GM12878 (cell line): ENCODE data around the gene PMS1. TPM values are rescaled to one million over a fixed set of nuclear protein-coding genes. Genes with fewer than 3 reads are reported as not detected.

Experiments
- ATAC-seq: fragments of 200-7000 bp; cut with Tn5 transposase; 3 replicates; pipeline ENCODE4 v1.9.1; 2020; ENCODE audit warnings: mild to moderate bottlenecking, moderate library complexity
- BruUV-seq: library from RNA; stranded (reverse); fragments of 400-500 nt; replicated peaks from 2 replicates; lab custom pipeline; 2021; lab: Mats Ljungman, UMichigan
- CTCF ChIA-PET: fragments of 300-600 bp; sonication (Branson Sonifier 250); formaldehyde crosslinking; extraction: SDS; loops from one replicate; lab custom pipeline; 2021; ENCODE audit warnings: inconsistent platforms; lab: Yijun Ruan, JAX
- POLR2A ChIA-PET: fragments of 350-600 bp; formaldehyde crosslinking; extraction: SDS; loops from one replicate; lab custom pipeline; 2021; ENCODE audit warnings: inconsistent platforms; lab: Charles Lee
- RAD21 ChIA-PET: fragments of 300-600 bp; sonication (Branson Sonifier 250); formaldehyde crosslinking; loops from one replicate; lab custom pipeline; 2023; ENCODE audit warnings: antibody characterized with exemption; ENCODE audit not compliant: unreplicated experiment; lab: Charles Lee
- SMC1A ChIA-PET: fragments of 300-600 bp; sonication (Branson Sonifier 250); formaldehyde crosslinking; loops from one replicate; lab custom pipeline; 2023; ENCODE audit not compliant: unreplicated experiment, uncharacterized antibody; lab: Charles Lee
- DNase-seq: peaks from one replicate; pipeline ENCODE4 v3.0.0-alpha.2; 2011; ENCODE audit warnings: low read depth, low spot score
- FAIRE-seq: peaks from 3 replicates; lab custom pipeline; 2011; peaks lifted over from hg19 to GRCh38; lab: Jason Lieb, UNC
- H2AFZ ChIP-seq: 2 replicates; pipeline ENCODE4 v1.6.0; 2011; ENCODE audit warnings: low read depth, low read length, control low read depth; ENCODE audit not compliant: control insufficient read depth
- H3K27ac ChIP-seq: 2 replicates; pipeline ENCODE4 v1.5.1; 2011; ENCODE audit warnings: control low read depth; ENCODE audit not compliant: control insufficient read depth, insufficient read depth
- H3K27me3 ChIP-seq, 2 experiments: replicated peaks in 1 of 2; 2 replicates each; pipeline versions ENCODE4 v1.6.0 to v1.6.1; 2011; ENCODE audit warnings: low read length in 1 of 2; ENCODE audit not compliant: control insufficient read depth in 2 of 2, insufficient read depth in 2 of 2
- H3K36me3 ChIP-seq, 2 experiments: 2 replicates each; pipeline ENCODE4 v1.5.1; 2011; ENCODE audit warnings: low read length in 1 of 2; ENCODE audit not compliant: control insufficient read depth in 2 of 2, insufficient read depth in 2 of 2
- H3K4me1 ChIP-seq: 2 replicates; pipeline ENCODE4 v1.6.1; 2011; ENCODE audit warnings: mild to moderate bottlenecking, low read length, moderate library complexity, mixed read lengths; ENCODE audit not compliant: control insufficient read depth, insufficient read depth
- H3K4me2 ChIP-seq: 2 replicates; pipeline ENCODE4 v1.6.0; 2011; ENCODE audit warnings: control low read depth; ENCODE audit not compliant: control insufficient read depth, insufficient read depth
- H3K4me3 ChIP-seq: fragments of 200-600 bp; sonication (generic); 2 replicates; pipeline ENCODE4 v1.5.1; 2016
- H3K79me2 ChIP-seq: 2 replicates; pipeline ENCODE4 v1.6.0; 2011; ENCODE audit warnings: low read length; ENCODE audit not compliant: control insufficient read depth, insufficient read depth
- H3K9ac ChIP-seq: 2 replicates; pipeline ENCODE4 v1.8.0; 2011; ENCODE audit warnings: low read length, control low read depth, mixed read lengths; ENCODE audit not compliant: control insufficient read depth, insufficient read depth
- H3K9me3 ChIP-seq: replicated peaks from 3 replicates; pipeline ENCODE4 v1.5.1; 2011; ENCODE audit warnings: mild to moderate bottlenecking, low read length; ENCODE audit not compliant: control insufficient read depth, insufficient read depth
- H4K20me1 ChIP-seq: 2 replicates; pipeline ENCODE4 v1.6.0; 2011; ENCODE audit not compliant: control insufficient read depth, insufficient read depth
- BACH1 ChIP-seq: fragments of 450-650 bp; IDR thresholded peaks from 2 replicates; pipeline ENCODE4 v1.6.1; 2017; ENCODE audit warnings: mild to moderate bottlenecking, borderline replicate concordance
- CHD1 ChIP-seq: IDR thresholded peaks from 2 replicates; pipeline ENCODE4 v1.6.1; 2012; ENCODE audit warnings: low read depth, low read length, improper control_type of control experiment
- KDM1A ChIP-seq: fragments of 200-600 bp; sonication (generic); IDR thresholded peaks from 2 replicates; pipeline ENCODE4 v1.6.1; 2016; ENCODE audit warnings: borderline replicate concordance
- RAD21 ChIP-seq: IDR thresholded peaks from 2 replicates; pipeline ENCODE4 v1.6.1; 2011; ENCODE audit warnings: mild to moderate bottlenecking, low read depth, low read length, moderate library complexity; ENCODE audit not compliant: insufficient read depth
- WGBS: methylation state at CpG from one replicate; pipeline ENCODE4 v1.1.6; 2016; ENCODE audit warnings: low lambda C conversion rate; ENCODE audit not compliant: insufficient replicate concordance, insufficient coverage; ENCODE audit errors: missing lambda C conversion rate; 5-methylcytosine and 5-hydroxymethylcytosine counted together
- in situ Hi-C: fragments of 300-500 bp; cut with MboI; formaldehyde crosslinking; loops from 9 replicates; pipeline ENCODE4 v1.14.3; 2018; ENCODE audit warnings: mixed read lengths
- intact Hi-C: fragments of 100-400 bp; cut with micrococcal nuclease; formaldehyde crosslinking; loops from one replicate; pipeline ENCODE4 v1.14.2; 2022; ENCODE audit not compliant: unreplicated experiment
- polyA plus RNA-seq, 11 experiments: library from polyadenylated mRNA; depleted of rRNA in 4 of 11; unstranded in 6 of 11; stranded (reverse) in 5 of 11; fragments of >200 nt; fragmentation: Nextera tagmentation in 4 of 11; fragmentation: Illumina TruSeq in 1 of 11; extraction: Ambion mirVana in 4 of 11; extraction: Trizol in 1 of 11; gene quantifications; 1 replicate in 1 of 11; 2 replicates in 10 of 11; pipeline versions ENCODE4 v1.2.1 to v1.2.3, GENCODE V29; 2011 to 2016; ENCODE audit warnings: inconsistent platforms in 2 of 11, missing spikeins in 2 of 11, low read depth in 1 of 11
- total RNA-seq, 4 experiments: library from RNA; depleted of rRNA in 3 of 4; stranded (reverse); fragments of >200 nt in 3 of 4; fragmentation: Illumina TruSeq in 1 of 4; extraction: Trizol in 1 of 4; gene quantifications; 2 replicates each; pipeline versions ENCODE4 v1.2.1 to v1.2.3, GENCODE V29; 2013 to 2021

Gene PMS1
- total and polyA plus RNA-seq, 10 of the 15 experiments (the other 5 are each of a cell fraction or from before 2014, with no cell fraction given) = 18.7 to 50.6 (median 29.5) TPM

DNA sequence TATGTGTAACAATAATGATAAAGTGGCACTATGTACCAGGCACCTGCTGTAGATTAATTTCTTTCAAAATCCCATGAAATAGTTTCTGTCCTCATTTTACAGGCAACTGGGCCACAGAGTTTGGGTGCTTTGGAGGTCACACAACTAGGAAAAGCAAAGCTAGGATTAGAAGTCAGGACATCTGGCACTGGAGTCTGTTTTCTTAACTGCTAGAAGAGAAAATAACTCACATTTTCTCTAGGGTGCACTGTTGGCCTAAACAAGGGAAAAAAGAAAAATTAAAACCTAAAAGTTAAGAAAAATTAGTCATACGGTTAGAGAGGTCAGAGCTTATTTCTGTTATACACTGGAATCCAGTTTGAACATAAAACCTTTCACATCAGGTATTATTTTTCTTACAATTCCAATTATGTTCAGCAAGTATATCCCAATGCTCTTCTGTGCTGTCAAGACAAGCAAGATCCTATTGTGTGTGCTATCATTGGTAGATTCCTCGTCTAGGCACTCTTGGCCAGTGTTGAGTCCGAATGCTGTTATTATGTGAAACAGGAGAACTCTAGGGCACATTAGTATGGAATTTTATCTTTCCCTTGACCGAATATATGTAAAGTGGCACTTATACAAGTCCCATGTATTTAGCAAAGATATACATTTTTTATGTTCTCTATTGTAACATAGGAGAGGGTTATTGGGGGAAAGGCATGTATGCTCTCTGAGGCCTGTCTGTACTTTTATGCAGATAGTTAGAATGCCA, 20.2 kb upstream of the PMS1 start:
- POLR2A ChIA-PET = interaction anchor here (0.7 to 4.0 kb wide), 6 partner anchors 20 to 934 kb away, joined by 3 to 23 read pairs (median 4); partner anchors contain the start of genes ORMDL1 and PMS1
- H3K4me1 ChIP-seq = peaks cover 5% of the 10 kb centered on the region; the same call in 1 of the 2 replicates
- RAD21 ChIA-PET = interaction anchor here (0.8 to 1.8 kb wide), 6 partner anchors 14 to 513 kb away, joined by 3 to 10 read pairs (median 4); partner anchors contain the start of genes ANKAR and ORMDL1
- CTCF ChIA-PET = interaction anchor here (0.6 to 6.5 kb wide), 13 partner anchors 12 to 606 kb away, joined by 3 to 84 read pairs (median 7); partner anchors contain the start of genes ANKAR, ASNSD1, ORMDL1 and PMS1
- no peak for TF ChIP-seq KDM1A
- TF ChIP-seq BACH1 = no peak
- 0 out of 2 replicates have a peak, but pooled peaks have one; percentile 21 for TF ChIP-seq RAD21
- no peak for TF ChIP-seq CHD1
- SMC1A ChIA-PET = interaction anchor here (0.6 to 1.7 kb wide), 10 partner anchors 9 to 1111 kb away, joined by 3 to 7 read pairs (median 3); partner anchors contain the start of gene ASNSD1
- no peaks in the 10 kb centered on the region for H3K27me3 ChIP-seq
- H3K4me2 ChIP-seq = peak overlapping the region; percentile 95
- H3K4me3 ChIP-seq = peak overlapping the region; percentile 97; the same call in 1 of the 2 replicates
- in situ Hi-C loops (no loop called here), intact Hi-C loops (loop anchor here (1.0 to 10.0 kb wide), 3 partner anchors 20 to 319 kb away; partner anchors contain the start of genes ASNSD1, ORMDL1, PMS1 and WDR75)
- peaks cover 10% of the 10 kb centered on the region for H3K79me2 ChIP-seq
- no peak for DNase-seq
- no peak for ATAC-seq
- FAIRE-seq = no peak
- H3K36me3 ChIP-seq = peaks cover 0 to 7% of the 10 kb centered on the region in 2 experiments; a peak in 2 of 4 replicates
- no TSS peak for BruUV-seq
- H3K9me3 ChIP-seq = no peaks in the 10 kb centered on the region
- over 99% methylated on average over 4 of the region's 4 CpGs for WGBS
- peak overlapping the region; percentile 95 for H3K9ac ChIP-seq
- H3K27ac ChIP-seq = peak overlapping the region; percentile 91; the same call in 1 of the 2 replicates
- peak overlapping the region; percentile 99 for H2AFZ ChIP-seq
- no peaks in the 10 kb centered on the region for H4K20me1 ChIP-seq
